Endothelial cell of umbilical vein (primary cell): ENCODE measurements around the gene ATP1A3. TPM values are rescaled to one million over a fixed set of nuclear protein-coding genes. Genes with fewer than 3 reads are reported as not detected.

Experiments
- BruUV-seq: library from RNA; stranded (reverse); fragments of 400-500 nt; replicated peaks from 2 replicates; lab custom pipeline; 2021; lab: Mats Ljungman, UMichigan
- CTCF ChIA-PET: fragments of 300-600, 350-600 bp; sonication (Branson Sonifier 250); formaldehyde crosslinking; loops from one replicate; lab custom pipeline; 2021; ENCODE audit warnings: antibody characterized with exemption, inconsistent platforms; lab: Charles Lee
- POLR2A ChIA-PET: fragments of 300-600, 350-600 bp; sonication (Branson Sonifier 250); formaldehyde crosslinking; loops from one replicate; lab custom pipeline; 2021; ENCODE audit warnings: antibody characterized with exemption, inconsistent platforms; lab: Charles Lee
- DNase-seq: peaks from one replicate; pipeline ENCODE4 v3.0.0-alpha.2; 2011; ENCODE audit warnings: low read depth, low spot score
- FAIRE-seq: peaks from 2 replicates; lab custom pipeline; 2011; peaks lifted over from hg19 to GRCh38; lab: Jason Lieb, UNC
- H2AFZ ChIP-seq: 2 replicates; pipeline ENCODE4 v1.6.0; 2012; ENCODE audit warnings: low read depth, low read length, control low read depth, inconsistent platforms
- H3K27ac ChIP-seq: 2 replicates; pipeline ENCODE4 v1.5.1; 2011; ENCODE audit warnings: low read depth, mild to moderate bottlenecking, control low read depth, low read length, moderate library complexity; ENCODE audit not compliant: insufficient read depth
- H3K27me3 ChIP-seq, 2 experiments: 2 replicates each; pipeline versions ENCODE4 v1.6.0 to v1.6.1; 2011; ENCODE audit warnings: low read length in 2 of 2, mixed read lengths in 1 of 2; ENCODE audit not compliant: control insufficient read depth in 2 of 2, insufficient read depth in 2 of 2
- H3K36me3 ChIP-seq, 2 experiments: 2 replicates in 1 of 2; 3 replicates in 1 of 2; pipeline ENCODE4 v1.5.1; 2011; ENCODE audit warnings: low read length in 2 of 2, mild to moderate bottlenecking in 1 of 2, moderate library complexity in 1 of 2; ENCODE audit not compliant: control insufficient read depth in 2 of 2, insufficient read depth in 2 of 2; ENCODE audit errors: extremely low read depth in 1 of 2
- H3K4me1 ChIP-seq: 3 replicates; pipeline ENCODE4 v1.5.1; 2011; ENCODE audit warnings: mild to moderate bottlenecking, low read length; ENCODE audit not compliant: control insufficient read depth, insufficient read depth; ENCODE audit errors: extremely low read depth
- H3K4me2 ChIP-seq: 2 replicates; pipeline ENCODE4 v1.6.1; 2011; ENCODE audit warnings: low read length, control low read depth, mixed read lengths; ENCODE audit not compliant: insufficient read depth
- H3K4me3 ChIP-seq, 3 experiments: fragments of 200-600 bp in 1 of 3; sonication (generic), shearing (Covaris generic) in 1 of 3; replicated peaks in 1 of 3; 2 replicates each; pipeline ENCODE4 v1.5.1; 2011 to 2016; ENCODE audit warnings: control low read depth in 3 of 3, low read length in 3 of 3, mild to moderate bottlenecking in 2 of 3, inconsistent platforms in 1 of 3, low read depth in 1 of 3, moderate library complexity in 1 of 3; ENCODE audit not compliant: insufficient read depth in 1 of 3
- H3K79me2 ChIP-seq: 2 replicates; pipeline ENCODE4 v1.6.0; 2012; ENCODE audit warnings: low read length, inconsistent platforms; ENCODE audit not compliant: control insufficient read depth, insufficient read depth
- H3K9ac ChIP-seq: replicated peaks from 2 replicates; pipeline ENCODE3; 2011; ENCODE audit warnings: low read length, control low read depth; ENCODE audit not compliant: insufficient read depth; ENCODE audit errors: extremely low read depth
- H3K9me1 ChIP-seq: replicated peaks from 3 replicates; pipeline ENCODE4 v1.6.0; 2011; ENCODE audit warnings: mild to moderate bottlenecking, low read length; ENCODE audit not compliant: control insufficient read depth, insufficient read depth; ENCODE audit errors: extremely low read depth
- H3K9me3 ChIP-seq: replicated peaks from 2 replicates; pipeline ENCODE4 v1.5.1; 2012; ENCODE audit warnings: low read length, inconsistent platforms; ENCODE audit not compliant: control insufficient read depth, insufficient read depth
- H4K20me1 ChIP-seq: replicated peaks from 2 replicates; pipeline ENCODE3; 2011; ENCODE audit warnings: mild to moderate bottlenecking, low read length; ENCODE audit not compliant: control insufficient read depth, insufficient read depth; ENCODE audit errors: extremely low read depth
- EZH2 ChIP-seq: IDR thresholded peaks from 2 replicates; pipeline ENCODE4 v1.6.1; 2012; ENCODE audit warnings: borderline replicate concordance, low read depth, mild to moderate bottlenecking, moderate library complexity, low read length, inconsistent platforms; ENCODE audit not compliant: severe bottlenecking
- FOS ChIP-seq: IDR thresholded peaks from 2 replicates; pipeline ENCODE4 v1.6.1; 2011; ENCODE audit warnings: mild to moderate bottlenecking, low read length, moderate library complexity, borderline replicate concordance; ENCODE audit not compliant: insufficient read depth
- GATA2 ChIP-seq: IDR thresholded peaks from 2 replicates; pipeline ENCODE4 v1.7.0; 2011; ENCODE audit warnings: low read depth, mild to moderate bottlenecking, moderate library complexity, mixed read lengths, low read length; ENCODE audit not compliant: insufficient read length, insufficient read depth
- JUN ChIP-seq: IDR thresholded peaks from 2 replicates; pipeline ENCODE4 v1.6.1; 2011; ENCODE audit warnings: borderline replicate concordance, low read depth; ENCODE audit not compliant: insufficient read length, insufficient read depth
- MYC ChIP-seq: IDR thresholded peaks from one replicate; pipeline ENCODE4 v1.6.1; 2011; ENCODE audit warnings: mild to moderate bottlenecking, low read depth, low read length
- POLR2A ChIP-seq: IDR thresholded peaks from 2 replicates; pipeline ENCODE4 v1.6.1; 2012; ENCODE audit warnings: low read depth, mild to moderate bottlenecking, control low read depth, low read length
- POLR2AphosphoS5 ChIP-seq: IDR thresholded peaks from 2 replicates; pipeline ENCODE4 v1.6.1; 2012; ENCODE audit warnings: low read depth, mild to moderate bottlenecking, control low read depth, low read length, moderate library complexity; ENCODE audit not compliant: insufficient read depth
- dilution Hi-C: fragments of 300-500 bp; cut with MboI; formaldehyde crosslinking; loops from one replicate; pipeline ENCODE4 v1.15.0; 2019; ENCODE audit warnings: low sequenced_read_pairs; ENCODE audit not compliant: extremely low pct_ligation_motif_present
- intact Hi-C: fragments of 100-400 bp; cut with micrococcal nuclease; formaldehyde crosslinking; loops from one replicate; pipeline ENCODE4 v1.10.0; 2022
- polyA plus RNA-seq, 4 experiments: library from polyadenylated mRNA; depleted of rRNA in 3 of 4; stranded (reverse) in 3 of 4; unstranded in 1 of 4; fragments of >200 nt; gene quantifications; 2 replicates each; pipeline versions ENCODE4 v1.2.1 to v1.2.3, GENCODE V29; 2011 to 2012; ENCODE audit warnings: missing spikeins in 1 of 4
- total RNA-seq: library from RNA; stranded (reverse); gene quantifications from 2 replicates; pipeline ENCODE4 v1.2.3, GENCODE V29; 2021
- TF ChIP-seq, protein P1 (sequence below): IDR thresholded peaks from 2 replicates; pipeline ENCODE4 v1.6.1; 2011; ENCODE audit not compliant: insufficient read depth, insufficient read length
- TF ChIP-seq, protein P2 (sequence below), 2 donors: IDR thresholded peaks; 1 replicate in 1 of 2; 2 replicates in 1 of 2; pipeline ENCODE4 v1.5.1; 2011; ENCODE audit warnings: low read length in 2 of 2, mild to moderate bottlenecking in 2 of 2, moderate library complexity in 2 of 2, control low read depth in 1 of 2, inconsistent platforms in 1 of 2, low read depth in 1 of 2; ENCODE audit not compliant: insufficient read depth in 1 of 2; ENCODE audit errors: extremely low read depth in 1 of 2

Gene ATP1A3
- total and polyA plus RNA-seq, 2 donors (not counting 3 experiments of a cell fraction or from before 2014, with no cell fraction given): 0.40 TPM; not detected in 1

DNA sequence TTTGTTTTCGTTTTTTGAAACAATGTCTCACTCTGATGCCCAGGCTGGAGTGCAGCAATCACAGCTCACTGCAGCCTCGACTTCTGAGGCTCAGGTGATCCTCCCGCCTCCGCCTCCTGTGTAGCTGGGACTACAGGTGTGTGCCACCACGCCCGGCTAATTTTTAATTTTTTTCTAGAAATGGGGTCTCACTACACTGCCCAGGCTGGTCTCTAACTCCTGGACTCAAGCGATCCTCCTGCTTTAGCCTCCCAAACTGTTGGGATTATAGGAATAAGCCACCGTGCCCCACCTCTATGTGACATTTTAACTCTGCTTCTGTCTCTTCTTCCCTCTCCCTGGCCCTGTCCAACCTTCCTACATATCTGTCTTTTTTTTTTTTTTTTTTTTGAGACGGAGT lies 5.1 kb downstream of the ATP1A3 start:
- dilution Hi-C loops: no loop called here
- no TSS peak for BruUV-seq
- no peak for TF ChIP-seq JUN
- TF ChIP-seq EZH2: no peak
- TF ChIP-seq, protein P1, sequence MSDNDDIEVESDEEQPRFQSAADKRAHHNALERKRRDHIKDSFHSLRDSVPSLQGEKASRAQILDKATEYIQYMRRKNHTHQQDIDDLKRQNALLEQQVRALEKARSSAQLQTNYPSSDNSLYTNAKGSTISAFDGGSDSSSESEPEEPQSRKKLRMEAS: no peak
- no peak for TF ChIP-seq POLR2A
- no peak for TF ChIP-seq GATA2
- TF ChIP-seq FOS: no peak
- TF ChIP-seq, protein P2, sequence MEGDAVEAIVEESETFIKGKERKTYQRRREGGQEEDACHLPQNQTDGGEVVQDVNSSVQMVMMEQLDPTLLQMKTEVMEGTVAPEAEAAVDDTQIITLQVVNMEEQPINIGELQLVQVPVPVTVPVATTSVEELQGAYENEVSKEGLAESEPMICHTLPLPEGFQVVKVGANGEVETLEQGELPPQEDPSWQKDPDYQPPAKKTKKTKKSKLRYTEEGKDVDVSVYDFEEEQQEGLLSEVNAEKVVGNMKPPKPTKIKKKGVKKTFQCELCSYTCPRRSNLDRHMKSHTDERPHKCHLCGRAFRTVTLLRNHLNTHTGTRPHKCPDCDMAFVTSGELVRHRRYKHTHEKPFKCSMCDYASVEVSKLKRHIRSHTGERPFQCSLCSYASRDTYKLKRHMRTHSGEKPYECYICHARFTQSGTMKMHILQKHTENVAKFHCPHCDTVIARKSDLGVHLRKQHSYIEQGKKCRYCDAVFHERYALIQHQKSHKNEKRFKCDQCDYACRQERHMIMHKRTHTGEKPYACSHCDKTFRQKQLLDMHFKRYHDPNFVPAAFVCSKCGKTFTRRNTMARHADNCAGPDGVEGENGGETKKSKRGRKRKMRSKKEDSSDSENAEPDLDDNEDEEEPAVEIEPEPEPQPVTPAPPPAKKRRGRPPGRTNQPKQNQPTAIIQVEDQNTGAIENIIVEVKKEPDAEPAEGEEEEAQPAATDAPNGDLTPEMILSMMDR (IDR thresholded peaks at IDR 0.05; ENCODE audit: extremely low read depth in 1 of 2, insufficient read depth in 1 of 2, low read depth in 1 of 2, low read length in 2 of 2): no peak
- TF ChIP-seq MYC: no peak
- TF ChIP-seq POLR2AphosphoS5: no peak
- Histone ChIP-seq H3K9me3 (no peaks in the 10 kb centered on the region), H3K79me2 (no peaks in the 10 kb centered on the region), H3K9ac (no peak overlapping the region), H3K27ac (no peak overlapping the region), H3K4me2 (no peak overlapping the region), H3K9me1 (no peaks in the 10 kb centered on the region), H3K4me3 (no peak overlapping the region), H3K36me3 (no peaks in the 10 kb centered on the region), H3K27me3 (peaks cover 0 to 5% of the 10 kb centered on the region in 2 experiments), H3K4me1 (no peaks in the 10 kb centered on the region), H4K20me1 (no peaks in the 10 kb centered on the region), H2AFZ (no peak overlapping the region)
- DNase-seq (no peak), FAIRE-seq (no peak)
- POLR2A ChIA-PET: interaction anchor here (0.6 kb wide), 1 partner anchor 14 kb away, joined by 3 read pairs; no protein-coding TSS in a partner anchor
- CTCF ChIA-PET: interaction anchor here (0.8 to 1.8 kb wide), 2 partner anchors 11 to 46 kb away, joined by 3 to 6 read pairs; no protein-coding TSS in a partner anchor
- intact Hi-C loops: no loop called here
